Central memory CD4-positive, alpha-beta T cell (primary cell): ENCODE results near the gene FOXL2NB.

Experiments used
- DNase-seq: peaks from one replicate; pipeline ENCODE4 v3.0.0; 2022

Gene FOXL2NB

DNA sequence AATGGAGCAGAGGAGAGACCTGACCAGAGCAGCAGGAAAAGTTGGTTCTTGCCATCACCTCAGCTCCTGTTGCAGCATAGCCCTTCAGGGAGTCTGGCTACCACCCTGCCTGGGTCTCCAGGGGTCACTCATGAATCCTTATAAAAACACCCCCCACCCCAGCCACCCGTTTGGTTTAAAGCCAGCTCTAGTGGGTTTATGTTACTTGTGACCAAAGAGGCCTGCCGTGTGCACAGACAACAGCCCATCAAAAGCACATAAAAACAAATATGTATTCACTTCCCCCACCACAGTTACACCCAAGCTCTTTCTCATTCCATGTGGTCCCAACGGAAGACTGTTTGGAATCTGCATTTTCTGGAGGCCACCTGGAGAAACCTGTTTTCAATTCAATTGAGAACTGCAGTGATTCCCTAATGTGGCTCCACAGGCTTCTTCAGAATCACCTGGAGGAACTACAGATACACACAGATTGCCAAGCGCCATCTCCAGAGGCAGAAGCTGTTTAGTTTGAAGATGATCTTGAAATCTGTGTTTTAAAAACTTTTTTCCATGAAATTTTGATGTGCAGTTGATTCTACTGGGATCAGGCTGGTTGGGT, 13.8 kb upstream of the FOXL2NB start:
- DNase-seq, result no peak

DNA sequence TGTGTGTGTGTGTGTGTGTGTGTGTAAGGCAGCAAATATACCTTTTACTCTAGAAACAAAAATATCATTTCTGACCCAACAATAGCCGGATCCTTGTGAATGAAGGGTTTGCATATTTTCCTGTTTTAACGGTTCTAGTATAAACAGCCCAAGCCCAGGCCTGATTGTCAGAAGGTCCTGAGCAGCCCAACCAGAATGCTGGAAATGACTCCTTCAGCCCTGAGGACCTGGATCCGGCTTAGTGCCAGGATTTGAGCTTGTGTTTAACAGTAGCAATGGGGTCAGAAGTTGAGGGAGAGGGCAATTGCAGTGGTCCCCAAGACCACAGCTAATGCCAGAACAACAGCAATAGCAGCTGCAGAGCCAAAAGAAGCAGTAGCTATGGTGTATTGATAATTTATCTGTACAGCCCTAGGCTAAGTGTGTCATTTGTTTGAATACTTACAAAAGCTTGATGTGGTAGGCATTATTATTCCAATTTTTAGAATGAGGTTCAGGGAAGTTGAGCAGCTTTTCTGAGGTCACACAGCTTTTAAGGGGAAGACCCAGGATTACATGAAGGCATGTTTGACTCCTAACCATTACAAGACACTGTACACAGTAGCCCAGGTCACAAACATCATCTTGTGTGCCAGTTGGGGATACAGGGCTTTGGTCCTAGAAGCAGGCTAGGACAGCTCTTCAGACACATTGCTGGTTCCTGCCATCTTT, 12.9 kb upstream of the FOXL2NB start:
- DNase-seq, result no peak

DNA sequence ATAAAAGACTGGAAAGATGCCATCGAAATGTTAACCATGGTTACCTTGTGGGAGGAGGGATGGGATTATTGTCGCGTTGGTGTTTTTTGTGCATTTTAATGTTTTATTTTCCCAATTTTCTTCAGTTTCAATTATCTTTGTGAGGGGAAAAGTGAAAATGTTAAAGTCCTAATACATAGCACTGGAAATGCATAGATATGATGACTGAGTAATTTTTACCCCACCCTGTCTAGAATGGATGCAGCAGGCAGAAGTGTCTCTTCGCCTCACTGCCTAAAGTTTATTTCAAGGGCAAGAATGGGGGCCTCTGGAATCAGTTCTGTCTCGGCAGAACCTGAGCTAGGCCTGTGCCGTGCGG, 11.5 kb upstream of the FOXL2NB start:
- DNase-seq, result no peak

DNA sequence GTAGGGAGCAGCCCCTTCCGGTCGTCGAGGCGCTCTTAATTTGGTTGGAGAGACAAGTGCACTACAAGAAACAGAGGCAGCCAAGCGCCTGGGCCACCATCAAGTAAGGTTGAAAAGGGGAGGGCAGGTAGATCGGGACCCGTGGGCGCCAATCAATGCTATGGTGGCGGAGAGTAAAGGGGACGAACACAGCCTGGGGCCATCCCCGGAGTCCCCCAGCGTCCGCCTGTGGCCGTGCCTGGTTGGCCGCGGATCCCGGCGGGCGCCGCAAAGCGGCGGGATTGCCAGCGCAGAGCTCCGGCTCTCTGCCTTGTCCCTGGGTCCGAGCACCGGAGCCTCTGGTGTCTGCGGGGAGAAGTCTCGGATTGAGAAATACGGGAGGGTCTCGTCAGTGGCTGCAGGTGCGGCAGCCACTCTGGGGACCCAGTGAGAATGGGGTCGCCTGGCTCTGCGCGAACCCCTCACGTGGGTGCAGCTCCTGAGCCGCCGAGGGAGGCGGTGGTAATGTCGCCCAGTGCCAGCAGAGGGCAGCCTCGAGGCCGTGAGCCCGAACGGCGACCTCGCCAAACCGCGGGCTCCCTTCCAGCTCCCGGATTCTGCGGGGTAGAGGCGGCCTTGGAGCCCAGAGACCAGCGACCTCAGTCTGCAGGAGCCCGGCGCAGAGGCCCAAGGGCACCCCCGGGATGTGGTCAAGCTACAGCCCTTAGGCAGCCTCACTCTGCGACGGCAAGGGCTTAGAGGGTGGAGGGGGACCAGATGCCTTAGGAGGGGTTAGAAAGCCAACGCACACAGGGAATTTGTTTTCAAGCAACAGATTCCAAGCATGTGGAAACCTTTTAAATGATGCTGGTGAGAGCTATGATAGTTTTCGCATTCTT, 10.9 kb upstream of the FOXL2NB start:
- peak; percentile 59 for DNase-seq

DNA sequence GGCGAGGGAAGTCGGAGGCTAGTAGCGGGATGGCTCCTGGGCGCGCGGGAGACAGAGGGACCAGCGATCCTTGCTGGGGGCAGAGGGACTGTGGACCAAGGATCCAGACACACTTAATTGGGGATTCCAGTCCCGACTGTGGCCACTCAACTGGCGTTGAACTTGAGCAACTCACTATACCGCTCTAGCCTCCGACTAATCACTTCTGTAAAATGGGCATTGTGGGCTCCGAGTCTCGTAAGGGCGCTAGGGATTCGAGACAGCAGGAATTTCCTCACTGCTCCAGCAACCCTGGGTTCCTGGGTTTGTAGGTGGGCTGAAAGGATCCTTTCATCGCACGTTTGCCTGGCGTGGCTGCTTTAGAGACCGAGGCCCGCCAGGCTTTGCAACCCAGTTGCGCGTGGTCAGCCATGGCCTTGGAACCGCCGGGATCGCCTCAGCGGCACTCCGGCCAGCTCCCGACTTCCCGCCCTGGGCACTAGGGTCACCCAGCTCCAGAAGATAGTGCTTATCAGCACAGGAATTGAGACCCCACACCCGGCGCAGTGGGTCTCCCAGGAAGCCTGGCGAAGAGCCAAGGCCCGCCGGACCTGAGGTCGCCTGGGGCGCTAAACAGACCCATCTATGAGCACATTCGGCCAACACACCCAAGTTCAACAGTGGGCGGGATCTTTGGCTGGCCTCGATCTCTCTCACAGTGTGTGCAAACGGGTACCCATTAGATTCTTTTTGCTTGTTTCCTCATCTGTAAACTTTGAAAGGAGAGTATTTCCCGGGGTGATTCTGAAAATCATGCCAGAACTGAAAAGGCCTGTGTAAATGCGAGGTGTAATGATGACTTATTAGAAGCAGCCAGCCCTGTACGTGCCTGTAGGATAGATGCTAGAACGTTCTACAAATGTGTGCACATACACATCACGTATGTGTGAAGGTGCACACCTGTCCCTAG, 10.0 kb upstream of the FOXL2NB start:
- DNase-seq, result no peak

DNA sequence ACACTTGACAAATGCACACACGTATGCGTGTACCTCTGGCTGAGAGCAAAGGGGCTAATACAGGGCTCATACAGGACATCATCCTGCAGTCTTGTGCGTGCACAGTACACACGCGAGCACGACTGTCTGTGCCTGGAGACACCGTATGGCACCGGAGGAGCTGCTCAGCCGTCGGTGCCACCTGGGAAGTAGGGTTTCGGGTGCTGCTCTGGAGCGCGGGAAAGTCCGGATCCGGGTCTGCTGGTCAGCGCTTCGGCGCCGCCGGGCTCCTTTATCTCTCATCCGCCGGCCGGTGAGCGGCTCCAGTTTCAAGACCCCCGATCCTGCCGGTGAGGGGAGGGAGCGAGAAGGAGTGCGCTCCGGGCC, 9.3 kb upstream of the FOXL2NB start:
- DNase-seq, result no peak

DNA sequence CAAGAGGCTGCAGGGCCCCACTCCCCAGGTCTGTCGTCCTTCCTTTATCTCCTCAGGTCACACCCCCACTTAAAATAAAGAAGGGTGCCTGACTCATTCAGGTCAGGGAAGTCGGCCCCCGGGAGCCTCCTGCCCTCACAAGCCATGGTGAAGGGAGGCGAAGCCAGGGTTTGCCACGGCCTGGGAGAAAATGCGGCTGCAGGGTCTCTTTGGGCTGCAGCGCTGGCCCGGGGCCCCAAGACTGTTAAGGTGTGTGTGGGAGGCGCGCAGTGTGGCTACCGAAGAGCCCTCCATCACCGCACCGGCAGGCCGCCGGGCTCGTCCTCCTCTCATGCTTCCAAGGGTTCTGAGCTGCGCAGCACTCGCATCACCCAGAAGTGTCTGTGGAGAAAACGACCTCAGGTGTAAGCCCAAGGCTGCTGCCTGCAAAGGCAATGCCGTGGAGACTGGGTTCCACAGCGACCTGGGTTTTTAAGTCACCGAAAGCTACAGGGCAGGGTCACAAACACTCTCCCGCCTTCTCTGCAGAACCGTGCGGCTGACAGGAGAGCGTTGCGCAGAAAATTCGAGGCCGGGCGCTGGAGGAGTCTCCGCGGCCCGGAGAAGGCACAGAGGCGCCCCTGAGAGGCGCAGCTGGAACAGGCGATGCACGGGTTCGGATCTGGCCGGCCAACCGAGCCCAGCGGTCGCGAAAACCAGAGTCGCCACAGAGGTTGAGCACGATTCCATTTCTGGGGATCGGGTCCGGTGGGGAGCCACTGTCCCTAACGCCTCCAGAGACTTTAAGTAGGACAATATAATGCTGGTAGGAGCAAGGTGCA, 8.8 kb upstream of the FOXL2NB start:
- no peak for DNase-seq

DNA sequence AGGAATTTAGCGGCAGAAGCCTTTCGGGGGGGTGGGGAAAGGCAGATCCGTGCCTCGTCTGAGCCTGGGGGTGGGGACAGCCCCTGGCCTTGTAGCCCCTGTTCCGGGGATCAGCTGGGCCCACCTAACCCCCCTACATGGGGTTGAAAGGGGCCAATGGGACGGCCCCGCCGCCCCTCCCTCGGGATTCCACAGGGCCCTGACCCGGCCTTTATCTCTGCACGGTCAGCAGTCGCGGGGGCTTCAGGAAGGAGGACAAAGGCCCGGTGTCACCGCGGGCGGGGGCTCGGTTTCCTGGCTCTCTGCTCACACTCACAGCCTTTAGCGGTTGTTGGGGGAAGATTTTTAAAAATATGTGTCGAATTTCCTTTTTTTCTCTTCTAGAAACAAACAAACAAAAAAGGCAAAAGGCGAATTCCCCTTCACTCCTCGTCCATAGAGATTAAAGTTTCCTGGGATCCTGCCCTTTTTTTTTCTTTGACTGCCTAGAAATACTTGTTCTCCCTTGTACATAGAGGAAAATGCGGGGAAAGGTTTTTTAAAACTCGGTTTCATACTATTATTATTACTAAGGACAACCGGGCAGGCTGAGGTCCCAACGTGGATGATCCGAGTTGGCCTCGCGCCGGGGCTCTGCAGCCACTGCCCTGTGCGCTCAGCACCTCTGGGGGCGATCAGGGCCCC, 8.0 kb upstream of the FOXL2NB start:
- no peak for DNase-seq

DNA sequence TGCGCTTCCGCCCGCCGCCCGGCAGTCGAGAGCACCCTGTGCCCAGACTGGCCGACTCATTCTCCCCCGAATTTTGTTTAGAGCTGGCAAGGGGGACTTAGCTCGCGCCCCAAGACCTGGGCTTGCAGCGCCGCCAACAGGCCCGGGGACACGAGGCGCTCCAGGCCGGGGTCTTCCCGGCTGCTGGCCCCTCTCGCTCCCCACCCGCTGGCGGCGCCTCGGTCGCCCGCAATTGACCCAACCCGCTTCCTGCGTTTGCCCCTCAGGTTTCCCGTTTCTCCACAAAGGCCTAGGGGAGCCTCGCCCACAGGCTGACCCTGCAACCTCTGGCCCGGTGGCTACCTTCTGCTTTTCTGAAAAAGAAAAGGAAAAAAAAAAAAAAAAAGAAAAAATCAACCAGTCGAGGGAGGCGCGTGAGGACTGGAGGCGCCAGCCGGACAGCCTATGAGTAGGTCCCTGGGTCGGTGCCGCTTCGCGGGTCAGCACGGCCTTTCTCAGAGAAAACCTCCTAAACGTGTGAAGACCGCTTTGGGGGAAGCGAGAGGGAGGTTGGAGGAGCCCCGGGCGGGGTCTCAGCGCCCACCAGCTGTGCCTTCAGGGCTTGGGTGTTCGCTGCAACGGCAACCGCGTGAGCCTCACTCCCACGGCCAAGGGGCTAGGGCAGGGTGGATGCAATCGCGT, 7.3 kb upstream of the FOXL2NB start:
- DNase-seq, result no peak

DNA sequence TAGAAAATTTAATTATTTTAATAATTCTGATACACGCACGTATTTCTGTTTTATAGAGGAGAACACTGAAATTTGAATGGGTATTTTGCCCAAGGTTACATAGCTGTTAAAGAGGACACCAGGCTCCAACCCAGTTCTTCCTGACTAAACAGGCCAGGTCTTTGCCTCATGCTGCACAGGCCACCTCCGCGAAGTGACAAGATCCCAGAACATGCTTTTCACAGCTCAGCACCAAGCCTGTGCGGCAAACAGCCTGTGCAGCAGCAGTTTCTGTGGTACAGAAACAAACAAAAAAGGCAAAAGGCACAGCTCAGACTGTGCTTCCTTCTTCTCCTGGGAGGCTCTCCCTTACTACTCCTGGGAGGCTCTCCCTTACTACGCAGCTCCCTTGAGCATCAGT, 6.6 kb upstream of the FOXL2NB start:
- DNase-seq, result no peak

DNA sequence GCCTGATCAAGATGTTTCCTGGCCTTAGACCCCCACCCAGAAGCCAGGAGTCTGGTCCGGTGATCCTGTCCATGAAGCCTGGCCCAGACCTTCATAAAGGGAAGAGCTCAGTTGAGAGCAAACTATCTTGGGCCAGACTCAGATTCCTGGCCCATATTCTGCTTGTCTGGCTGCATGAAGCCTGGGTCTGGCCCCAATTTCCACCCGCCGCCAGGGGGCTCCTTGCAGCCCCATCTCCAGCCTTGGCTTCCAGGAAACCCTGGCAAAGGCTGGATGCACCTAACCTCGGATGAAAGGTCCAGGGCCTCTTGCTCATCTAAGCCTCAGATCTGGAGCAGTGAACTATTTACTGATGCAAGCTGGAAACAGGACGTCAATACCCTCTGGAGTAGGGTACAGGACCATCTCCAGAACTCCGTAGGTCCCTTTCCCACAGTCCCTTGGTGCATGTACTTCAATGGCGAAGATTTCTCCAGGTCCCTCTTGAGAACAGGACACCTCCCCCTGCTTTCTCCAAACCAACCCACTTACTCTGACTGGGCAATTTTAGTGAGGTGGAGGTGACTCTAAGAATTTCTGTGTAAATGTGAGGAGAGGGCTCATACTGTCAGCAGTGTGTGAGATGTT, 5.6 kb upstream of the FOXL2NB start:
- DNase-seq, result no peak

DNA sequence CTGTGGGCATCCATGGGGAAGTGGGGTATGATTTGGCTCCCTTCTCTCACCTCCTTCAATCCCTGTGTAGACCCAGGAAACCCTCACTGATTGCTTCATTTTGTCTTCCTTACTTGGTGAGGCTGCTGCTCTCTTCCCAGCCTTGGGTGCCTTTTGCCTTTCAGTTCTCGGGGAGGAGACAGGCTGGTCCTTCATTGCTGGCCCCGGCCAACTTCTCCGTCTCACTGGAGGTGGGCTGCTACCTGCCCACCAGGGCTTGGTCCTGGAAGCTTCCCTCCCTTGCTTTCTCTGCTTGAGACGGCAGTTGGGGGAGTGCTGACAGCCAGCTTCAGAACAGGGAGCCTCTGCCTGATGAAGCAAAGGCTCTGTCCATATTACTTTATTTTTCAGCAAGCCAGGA, 4.7 kb upstream of the FOXL2NB start:
- DNase-seq, result no peak

DNA sequence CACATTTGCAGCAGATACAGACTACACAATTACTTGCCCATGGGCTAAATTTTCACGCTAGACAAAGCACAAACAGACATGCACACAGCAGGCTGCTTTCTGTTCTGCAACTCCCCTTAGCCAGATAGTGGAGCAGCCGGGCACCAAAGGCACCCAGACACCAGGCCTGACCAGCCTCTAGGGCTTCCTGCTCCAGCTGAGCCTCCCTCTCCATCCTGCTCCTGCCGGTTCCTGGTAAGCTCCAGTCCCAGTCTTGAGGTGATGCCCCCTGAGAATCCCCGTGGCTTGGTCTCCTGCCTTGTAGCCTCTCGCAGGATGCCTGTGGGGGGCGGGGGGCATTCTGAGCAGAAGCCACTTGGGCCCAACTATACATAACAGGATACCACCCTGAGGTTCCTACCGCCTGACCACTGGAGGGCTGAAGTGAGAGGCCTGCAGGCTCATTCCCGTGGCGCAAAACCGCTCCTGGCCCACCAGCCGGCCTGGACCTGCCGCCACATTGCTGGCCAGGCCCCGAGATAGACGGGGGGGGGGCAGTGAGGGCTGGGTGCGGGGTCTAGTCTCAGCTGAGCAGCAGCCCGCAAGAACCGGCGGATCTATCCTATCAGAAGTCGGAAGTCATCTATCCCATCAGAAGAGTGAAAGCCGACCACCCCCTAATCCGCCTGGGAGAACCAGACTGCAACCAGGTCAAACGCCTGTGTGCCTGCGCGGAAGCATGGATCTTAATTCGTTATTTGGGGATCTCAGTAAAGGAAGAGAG, 4.0 kb upstream of the FOXL2NB start:
- DNase-seq, result no peak

DNA sequence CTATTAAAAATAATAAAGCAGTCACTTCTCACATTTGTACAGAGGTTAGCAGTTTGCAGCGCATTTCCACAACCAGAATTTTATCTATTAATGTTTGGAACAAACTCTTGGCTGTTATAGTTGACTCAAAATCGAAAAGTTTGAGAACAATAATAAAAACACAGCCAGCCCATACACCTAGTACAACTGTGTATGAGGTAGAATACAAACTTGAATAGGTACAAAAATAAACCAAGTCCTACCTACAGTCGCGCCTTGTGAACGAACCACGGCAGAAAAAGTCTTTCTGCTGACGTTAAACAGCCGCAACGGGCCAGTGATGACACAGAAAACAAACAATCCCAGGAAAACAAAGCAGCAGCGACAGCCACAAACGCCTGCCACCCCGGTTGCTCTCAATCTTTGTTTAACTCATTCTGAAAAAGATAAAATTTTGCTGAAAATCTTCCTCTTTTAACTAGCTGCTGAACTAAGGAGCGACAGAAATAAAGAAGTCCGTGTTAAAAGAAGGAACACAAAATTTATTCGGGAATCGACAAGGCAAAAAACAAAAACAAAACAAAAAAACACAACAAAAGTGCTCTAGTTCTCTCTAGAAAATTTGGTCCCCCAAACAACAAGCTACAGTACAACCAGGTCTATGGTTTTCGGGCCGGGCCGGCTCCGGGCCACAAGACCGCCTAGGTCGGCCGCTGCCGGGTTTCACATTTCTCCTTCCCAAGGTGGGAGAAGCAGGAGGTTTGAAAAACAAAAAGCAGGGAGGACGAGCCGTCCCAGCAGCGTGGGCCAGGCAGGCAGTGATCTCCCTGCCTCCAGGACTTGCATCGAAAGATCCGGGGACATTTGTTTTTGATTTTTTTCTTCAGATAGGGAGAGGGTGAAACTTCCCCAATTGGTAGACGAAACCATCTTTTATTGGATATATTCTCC, 3.0 kb upstream of the FOXL2NB start:
- no peak for DNase-seq

DNA sequence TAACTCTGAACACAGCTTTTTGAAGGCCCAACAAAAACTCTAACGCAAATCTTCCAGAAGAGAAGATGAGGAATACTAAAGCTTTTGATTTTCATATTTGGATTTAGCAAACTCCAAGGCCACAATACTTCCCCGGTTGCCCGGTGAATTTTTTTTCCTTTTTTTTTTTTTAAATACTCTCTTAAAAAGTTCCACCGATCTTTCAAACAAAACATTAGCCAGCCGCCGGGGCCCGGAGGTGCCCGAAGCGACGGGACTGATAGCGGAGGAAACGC, 2.4 kb upstream of the FOXL2NB start:
- DNase-seq, result no peak

DNA sequence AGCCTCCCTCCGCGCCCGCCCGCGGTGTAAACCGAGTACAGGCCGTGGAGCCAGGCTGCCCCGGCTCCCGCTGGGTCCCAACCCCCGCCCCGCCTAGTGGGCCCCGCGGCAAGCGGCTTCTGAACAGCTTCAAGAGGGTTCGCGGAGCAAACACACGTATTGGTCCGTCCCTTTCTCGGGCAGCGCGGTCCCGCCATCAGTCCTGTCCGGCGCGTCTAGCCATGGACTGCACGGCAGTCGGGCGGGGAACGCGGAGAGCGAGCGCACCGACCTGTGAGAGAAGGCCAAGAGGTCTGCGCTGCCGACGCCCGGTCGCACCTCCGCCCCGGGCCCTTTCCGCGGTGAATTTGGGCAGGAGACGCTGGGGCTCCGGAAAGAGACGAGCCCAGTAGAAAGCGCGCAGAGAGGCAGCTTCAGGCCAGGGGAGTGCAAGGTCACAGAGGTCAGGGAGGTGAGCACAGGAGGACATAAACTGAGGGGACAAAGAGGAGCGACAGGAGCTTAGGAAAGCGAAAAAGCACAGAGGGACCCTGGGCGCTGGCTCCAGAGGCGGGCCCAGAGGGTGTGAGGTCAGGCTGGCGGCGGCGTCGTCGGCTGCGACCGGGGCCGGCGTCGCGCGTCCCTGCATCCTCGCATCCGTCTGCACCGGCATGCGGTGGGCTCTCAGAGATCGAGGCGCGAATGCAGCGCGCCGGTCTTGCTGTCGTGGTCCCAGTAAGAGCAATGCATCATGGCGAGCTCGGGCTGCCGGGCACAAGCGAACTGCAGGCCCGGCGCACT, 1.9 kb upstream of the FOXL2NB start:
- DNase-seq, result no peak
